HG03432 (cell line): ENCODE measurements around the gene SECISBP2.
"Not testable (repeated sequence)": the region's sequence is repeated elsewhere in the genome, so short reads cannot be mapped to it uniquely, and the experiment has no call there.

ENCODE experiments used
- ATAC-seq: cut with Tn5 transposase; IDR thresholded peaks from one replicate; pipeline ENCODE4 v1.9.1; 2021; ENCODE audit warnings: mild to moderate bottlenecking, moderate library complexity; ENCODE audit not compliant: unreplicated experiment

SECISBP2 gene, protein sequence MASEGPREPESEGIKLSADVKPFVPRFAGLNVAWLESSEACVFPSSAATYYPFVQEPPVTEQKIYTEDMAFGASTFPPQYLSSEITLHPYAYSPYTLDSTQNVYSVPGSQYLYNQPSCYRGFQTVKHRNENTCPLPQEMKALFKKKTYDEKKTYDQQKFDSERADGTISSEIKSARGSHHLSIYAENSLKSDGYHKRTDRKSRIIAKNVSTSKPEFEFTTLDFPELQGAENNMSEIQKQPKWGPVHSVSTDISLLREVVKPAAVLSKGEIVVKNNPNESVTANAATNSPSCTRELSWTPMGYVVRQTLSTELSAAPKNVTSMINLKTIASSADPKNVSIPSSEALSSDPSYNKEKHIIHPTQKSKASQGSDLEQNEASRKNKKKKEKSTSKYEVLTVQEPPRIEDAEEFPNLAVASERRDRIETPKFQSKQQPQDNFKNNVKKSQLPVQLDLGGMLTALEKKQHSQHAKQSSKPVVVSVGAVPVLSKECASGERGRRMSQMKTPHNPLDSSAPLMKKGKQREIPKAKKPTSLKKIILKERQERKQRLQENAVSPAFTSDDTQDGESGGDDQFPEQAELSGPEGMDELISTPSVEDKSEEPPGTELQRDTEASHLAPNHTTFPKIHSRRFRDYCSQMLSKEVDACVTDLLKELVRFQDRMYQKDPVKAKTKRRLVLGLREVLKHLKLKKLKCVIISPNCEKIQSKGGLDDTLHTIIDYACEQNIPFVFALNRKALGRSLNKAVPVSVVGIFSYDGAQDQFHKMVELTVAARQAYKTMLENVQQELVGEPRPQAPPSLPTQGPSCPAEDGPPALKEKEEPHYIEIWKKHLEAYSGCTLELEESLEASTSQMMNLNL

DNA sequence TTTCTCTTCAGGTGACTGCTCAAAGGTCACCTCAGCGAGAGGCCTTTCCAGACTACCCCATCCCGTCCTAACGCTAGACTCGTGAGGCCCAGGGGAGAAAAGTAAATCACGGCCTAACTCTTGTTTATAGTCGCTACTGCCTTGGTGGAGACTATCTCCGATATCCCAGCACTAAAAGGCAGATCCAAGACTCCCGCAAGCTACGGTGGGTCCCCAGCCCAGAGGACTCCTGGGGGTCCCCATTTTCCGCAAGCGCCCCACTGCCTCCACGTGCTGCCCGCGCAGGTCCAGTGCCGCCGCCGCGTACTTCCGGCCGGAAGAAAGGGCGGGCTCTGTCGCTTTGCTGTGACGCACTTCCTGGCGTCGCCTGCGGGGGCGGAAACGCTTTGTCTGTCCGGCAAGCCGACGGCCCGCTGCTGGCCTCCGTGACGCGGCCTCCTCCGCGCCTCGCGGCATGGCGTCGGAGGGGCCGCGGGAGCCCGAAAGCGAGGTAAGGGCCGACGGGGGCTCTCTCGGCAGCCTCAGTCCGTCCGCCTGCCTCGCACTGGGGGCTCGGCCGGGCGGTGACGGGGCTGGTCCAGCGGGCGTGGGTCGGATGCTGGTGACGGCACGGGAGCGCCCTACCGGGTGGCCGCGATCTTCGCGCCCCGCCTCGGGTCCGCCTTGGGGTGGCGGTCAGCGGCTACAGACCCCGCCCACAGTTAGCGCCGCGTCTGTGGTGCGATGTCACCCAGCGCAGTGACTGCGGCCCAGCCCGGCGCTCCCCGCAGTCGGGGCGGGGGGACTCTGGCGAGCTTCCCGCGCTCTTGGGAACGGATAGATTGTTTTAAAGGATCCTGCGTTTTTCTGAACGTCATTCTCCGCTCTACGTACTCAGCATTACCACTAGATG, at the start of gene SECISBP2:
Gene SECISBP2 (plus strand): TSS at position 378 of the 892 bp plus-strand sequence. CDS start 77 bp downstream, at position 455.
- peak; percentile 93 for ATAC-seq

DNA sequence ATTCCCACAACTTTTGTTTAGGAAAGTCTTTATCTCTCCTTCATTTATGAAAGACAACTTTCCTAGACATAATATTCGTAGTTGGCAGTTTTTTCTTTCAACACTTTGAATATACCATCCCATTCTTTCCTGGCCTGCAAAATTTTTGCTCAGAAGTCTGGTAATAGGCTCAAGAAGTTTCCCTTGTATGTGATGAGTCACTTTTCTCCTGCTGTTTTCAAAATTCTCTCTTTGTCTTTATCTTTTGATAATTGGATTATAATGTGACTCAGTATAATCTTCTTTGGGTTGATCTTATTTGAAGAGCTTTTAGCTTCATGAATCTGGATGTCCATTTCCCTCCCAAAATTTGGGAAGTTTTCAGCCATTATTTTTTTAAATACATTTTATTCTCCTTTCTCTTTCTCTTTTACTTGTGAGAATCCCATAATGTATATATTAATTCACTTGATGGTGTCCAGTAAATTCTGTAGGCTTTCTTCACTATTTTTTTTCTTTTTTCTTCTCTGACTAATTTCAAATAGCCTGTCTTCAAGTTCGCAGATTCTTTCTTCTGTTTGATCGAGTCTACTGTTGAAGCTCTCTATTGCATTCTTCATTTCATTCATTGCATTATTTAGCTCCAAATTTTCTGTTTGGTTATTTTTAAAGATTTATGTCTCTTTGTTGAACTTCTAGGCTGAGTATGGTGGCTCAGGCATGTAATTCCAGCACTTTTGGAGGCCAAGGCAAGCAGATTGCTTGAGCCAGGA, 44.6 kb upstream of the SECISBP2 start:
- no peak for ATAC-seq

DNA sequence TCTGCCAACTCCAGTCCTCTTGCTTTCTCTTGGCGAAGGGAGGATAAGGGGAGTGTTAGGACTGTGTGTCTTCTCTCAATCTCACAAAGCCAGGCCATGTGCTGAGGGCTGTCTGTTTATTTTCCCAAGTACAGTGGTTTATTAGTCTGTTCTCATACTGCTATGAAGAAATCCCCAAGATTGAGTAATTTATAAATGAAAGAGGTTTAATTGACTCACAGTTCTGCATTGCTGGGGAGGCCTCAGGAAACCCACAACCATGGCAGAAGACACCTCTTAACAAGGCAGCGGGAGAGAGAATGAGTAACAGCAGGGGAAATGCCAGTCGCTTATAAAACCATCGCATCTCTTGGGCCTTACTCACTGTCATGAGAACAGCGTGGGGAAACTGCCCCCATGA, 43.5 kb upstream of the SECISBP2 start:
- no peak for ATAC-seq

DNA sequence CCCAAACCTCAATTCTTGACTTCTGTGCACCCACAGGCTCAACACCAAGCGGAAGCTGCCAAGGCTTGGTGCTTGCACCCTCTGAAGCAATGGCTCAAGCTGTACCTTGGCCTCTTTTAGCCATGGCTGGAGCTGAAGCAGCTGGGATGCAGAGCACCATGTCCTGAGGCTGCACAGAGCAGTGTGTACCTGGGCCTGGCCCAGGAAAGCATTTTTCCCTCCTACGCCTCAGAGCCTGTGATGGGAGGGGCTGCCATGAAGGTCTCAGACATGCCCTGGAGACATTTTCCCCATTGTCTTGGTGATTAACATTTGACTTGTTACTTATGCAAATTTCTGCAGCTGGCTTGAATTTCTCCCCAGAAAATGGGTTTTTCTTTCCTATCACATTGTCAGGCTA, 42.3 kb upstream of the SECISBP2 start:
- ATAC-seq: not testable (repeated sequence)

DNA sequence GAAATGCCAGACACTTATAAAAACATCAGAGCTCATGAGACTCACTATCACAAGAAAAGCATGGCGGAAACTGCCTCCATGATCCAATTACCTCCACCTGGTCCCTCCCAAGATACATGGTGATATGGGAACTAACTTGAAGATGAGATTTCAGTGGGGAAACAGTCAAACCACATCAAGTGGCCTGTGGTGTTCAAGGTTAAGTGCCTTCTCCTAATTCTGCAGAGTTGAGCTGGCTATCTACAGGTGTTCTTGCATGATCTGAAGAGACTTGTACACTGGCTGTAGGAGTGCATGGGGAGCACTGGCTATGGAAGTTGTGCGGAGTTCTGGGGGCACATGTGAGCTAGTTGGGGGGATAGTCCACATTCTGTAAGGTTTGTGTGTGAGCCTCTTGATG, 41.3 kb upstream of the SECISBP2 start:
- ATAC-seq: no peak

DNA sequence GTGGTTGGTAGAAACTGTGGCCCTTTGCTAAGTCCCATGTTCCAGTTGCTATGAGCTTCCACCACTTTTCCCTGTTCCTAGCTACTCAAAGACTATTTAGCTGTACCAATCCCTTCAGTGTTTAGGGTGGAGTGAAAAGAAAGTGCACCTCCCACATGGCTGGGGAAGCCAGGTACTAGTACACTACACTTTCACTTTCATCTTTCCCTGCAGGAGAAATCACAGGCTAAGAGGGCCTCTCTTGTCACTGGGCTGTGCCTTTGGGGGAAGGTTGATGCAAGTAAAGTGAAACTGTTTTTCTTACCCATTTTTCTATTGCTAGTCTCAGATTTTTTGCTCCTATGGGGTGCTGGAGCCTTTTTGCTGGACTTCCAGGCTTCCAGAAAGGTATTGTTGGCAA, 40.8 kb upstream of the SECISBP2 start:
- no peak for ATAC-seq

DNA sequence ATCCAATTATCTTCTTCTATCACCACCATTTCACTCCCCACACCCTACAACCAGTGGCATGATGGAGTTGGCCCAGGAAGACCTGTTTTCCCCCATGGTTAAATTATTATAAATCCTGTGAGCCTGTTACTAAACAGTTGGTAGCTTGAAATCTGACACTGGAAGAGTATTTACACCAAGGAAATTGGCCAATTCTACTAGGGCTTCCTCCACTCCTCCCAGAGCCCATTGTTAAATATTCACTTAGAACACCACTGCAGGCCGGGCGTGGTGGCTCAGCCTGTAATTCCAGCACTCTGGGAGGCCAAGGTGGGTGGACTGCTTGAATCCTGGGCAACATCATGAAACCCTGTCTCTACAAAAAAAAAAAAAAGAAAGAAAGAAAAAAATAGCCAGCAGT, 39.7 kb upstream of the SECISBP2 start:
- ATAC-seq: no peak

DNA sequence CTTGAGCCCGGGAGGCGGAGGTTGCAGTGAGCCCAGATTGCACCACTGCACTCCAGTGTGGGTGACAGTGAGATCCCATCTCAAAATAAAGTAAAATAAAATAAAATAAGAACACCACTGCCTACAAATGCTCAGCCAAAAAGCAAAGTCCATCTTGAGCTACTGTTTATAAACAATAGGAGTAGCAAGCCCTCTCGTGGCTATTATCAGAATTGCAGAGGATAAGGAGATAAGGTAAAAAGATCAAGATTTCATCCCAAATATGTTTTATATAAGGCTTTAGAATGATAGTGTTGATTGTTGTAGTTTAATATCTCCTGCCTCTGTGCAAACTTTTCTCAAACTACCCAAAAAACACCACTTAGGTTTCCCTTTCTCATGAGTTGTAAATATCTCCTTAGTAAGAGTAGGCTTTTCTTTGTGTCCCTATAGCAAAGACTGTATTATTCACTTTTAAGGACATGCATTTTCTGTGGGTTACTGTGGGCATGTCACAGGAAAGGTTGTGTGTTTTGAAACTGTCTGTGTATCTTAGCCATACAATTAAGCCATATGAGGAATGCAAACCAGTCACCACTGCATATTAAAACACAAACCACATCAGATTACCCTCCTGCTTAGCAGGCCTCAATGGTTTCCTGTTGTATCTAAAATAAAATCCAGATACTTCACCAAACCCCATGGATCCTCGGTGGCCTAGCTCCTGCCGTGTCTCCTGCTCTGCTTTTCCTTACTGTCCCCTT, 39.1 kb upstream of the SECISBP2 start:
- ATAC-seq: peak; percentile 58

DNA sequence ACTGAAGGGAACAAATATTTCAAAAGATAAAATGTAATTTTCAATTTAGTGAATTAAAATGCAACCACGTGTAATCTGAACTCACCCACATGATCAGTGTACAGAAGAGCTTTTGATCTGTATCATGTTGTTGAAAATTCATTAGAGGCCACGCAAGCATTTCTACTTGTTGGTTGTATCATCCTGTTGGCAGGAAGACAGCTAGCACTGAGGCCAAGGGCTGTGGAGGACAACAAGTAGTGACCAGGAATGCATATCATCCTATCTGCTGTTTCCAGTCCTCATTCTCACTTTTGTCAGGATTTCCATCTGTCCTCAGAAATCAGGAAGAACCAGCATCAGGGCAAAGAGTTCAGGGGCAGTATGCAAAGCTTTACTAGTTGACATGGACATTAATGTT, 37.2 kb upstream of the SECISBP2 start:
- no peak for ATAC-seq

DNA sequence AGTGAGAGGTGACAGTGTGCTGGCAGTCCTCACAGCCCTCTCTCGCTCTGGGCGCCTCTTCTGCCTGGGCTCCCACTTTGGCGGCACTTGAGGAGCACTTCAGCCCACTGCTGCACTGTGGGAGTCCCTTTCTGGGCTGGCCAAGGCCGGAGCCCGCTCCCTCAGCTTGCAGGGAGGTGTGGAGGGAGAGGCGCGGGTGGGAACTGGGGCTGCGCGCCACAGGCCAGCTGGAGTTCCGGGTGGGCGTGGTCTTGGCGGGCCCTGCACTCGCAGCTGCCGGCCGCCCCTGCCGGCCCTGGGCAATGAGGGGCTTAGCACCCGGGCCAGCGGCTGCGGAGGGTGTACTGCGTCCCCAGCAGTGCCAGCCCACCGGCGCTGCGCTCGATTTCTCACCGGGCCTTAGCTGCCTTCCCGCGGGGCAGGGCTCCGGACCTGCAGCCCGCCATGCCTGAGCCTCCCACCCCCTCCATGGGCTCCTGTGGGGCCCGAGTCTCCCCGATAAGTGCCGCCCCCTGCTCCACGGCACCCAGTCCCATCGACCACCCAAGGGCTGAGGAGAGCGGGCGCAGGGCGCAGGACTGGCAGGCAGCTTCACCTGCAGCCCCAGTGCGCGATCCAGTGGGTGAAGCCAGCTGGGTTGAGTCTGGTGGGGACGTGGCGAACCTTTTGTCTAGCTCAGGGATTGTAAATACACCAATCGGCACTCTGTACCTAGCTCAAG, 35.9 kb upstream of the SECISBP2 start:
- not testable (repeated sequence) for ATAC-seq

DNA sequence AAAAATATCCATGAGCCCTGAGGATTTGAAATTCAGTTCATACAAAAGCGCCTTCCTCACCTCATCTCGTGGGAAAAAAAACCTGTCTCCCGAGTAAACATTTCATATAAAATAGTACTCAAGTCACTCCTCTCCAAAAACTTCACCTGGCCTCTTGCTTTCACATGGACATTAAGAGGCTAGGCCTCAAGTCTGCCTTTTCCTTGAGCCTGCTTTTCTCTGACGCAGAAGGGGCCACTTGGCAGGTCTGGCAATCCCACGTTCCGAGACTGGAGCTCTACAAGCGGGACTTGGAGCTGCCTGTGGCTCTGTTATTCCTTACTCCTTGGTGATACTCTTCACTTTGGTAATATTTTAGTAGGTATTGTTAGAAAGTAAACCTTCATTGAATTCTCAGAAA, 34.2 kb upstream of the SECISBP2 start:
- no peak for ATAC-seq

DNA sequence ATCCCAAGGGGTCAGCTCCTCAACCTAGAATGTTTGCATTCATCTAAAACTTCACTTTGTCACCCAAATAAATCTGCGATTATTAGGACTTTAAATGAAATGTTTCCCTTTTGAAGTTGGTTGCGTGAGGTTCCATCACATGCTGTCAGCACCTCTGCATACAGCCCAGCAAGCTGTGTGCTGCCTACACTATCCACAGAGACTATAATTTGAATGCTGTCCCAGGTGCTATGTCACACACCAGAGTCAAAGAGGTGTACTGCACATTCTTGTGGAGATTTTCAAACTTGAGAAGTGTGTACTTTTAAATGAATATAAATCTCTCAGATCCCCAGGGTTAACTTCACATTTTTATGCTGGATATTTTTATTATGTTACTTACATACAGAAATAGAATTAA, 26.6 kb upstream of the SECISBP2 start:
- no peak for ATAC-seq

DNA sequence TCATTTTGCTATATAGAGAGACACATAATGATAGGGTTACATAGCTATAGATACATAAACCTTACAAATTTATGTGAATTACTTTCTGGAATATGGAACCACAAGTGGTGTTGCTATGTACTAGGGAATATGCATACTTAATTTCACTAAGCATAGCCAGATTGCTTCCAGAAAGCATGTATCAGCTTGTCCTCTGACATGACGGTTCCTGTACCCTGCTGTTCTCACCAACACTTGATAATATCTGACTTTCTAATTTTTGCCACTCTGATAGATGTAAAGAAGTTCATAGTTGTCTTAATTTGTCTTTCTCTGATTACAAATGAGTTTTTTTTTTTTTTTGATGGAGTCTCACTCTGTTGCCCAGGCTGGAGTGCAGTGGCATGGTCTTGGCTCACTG, 25.3 kb upstream of the SECISBP2 start:
- ATAC-seq: no peak

DNA sequence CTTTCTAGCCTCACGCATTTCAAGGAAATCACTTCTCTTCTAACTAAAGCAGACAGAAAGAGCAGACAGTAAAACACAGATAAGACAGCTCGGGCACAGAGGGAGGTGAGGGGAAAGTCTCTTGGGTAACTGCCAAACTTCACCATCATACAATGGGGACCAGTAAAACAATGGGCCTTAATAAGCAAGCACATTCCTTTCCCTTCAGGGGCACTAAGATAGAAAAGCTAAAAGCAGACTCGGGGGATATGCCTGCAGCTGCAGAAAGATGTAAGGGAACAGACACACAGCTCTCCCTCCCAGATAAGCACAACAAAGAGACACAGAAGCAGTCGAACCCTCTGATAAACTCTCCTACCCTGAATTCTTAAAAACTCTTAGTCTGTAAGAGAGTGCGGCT, 22.9 kb upstream of the SECISBP2 start:
- ATAC-seq: no peak

DNA sequence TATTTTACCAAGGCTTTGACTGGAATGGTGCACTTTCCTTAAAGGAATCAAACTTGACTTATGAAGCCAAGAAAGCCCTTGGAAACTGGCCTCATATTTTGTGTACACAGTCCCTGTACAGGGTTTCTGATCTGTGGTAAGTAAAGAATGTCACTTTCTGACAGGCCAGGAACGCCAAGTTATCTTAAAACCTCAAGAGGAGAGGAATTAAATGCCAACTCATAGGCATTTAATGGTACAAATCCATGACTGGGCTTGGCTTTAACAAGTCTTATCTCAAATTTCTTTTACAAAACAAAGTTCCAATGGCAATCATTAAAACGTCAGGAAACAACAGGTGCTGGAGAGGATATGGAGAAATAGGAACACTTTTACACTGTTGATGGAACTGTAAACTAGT, 16.3 kb upstream of the SECISBP2 start:
- ATAC-seq: not testable (repeated sequence)

DNA sequence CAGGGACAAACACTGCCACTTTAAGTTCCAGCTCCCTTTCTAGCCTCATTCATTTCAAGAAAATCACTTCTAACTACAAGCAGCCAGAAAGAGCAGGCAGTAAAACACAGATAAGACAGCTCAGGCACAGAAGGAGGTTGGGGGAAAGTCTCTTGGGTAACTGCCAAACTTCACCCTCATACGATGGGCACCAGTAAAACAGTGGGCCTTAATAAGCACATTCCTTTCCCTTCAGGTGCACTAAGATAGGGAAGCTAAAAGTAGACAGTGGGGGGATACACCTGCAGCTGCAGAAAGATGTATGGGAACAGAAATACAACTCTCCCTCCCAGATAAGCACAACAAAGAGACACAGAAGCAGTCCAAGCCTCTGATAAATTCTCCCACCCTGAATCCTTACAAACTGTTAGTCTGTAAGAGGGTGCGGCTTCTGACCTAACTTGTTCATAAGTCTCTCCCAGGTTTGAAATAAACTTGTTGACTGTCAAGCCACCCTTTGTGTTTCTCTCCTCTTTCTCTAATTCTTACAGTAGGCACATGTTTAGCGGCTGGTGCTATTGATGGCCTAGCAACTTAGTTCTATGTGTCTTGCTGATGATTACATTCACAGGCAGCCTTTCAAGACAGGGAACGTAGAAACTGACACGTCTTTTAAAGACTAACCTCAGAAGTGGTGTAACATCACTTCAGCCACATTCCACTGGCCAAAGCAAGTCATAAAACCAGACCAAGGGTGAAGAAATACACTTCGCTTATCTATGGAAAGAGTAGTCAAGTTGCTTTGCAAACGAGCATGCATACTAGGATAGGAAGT, 14.1 kb upstream of the SECISBP2 start:
- ATAC-seq: no peak

DNA sequence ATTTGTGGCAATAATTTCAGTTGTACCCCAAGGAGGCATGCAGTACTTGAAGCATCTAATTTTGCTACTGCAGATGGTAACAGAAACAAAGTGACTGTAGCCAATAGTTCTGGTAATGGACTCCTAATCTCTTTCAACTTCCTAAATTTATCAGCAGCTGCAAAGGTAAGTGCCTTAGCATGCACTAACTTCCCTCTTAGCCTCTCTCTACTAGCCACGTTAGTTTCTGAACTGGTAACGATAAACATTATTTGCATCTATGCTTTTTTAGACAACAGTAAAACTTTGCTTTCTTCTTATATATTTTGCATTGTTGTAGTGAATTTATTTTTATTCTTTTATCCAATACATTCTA, 13.5 kb upstream of the SECISBP2 start:
- ATAC-seq: no peak

DNA sequence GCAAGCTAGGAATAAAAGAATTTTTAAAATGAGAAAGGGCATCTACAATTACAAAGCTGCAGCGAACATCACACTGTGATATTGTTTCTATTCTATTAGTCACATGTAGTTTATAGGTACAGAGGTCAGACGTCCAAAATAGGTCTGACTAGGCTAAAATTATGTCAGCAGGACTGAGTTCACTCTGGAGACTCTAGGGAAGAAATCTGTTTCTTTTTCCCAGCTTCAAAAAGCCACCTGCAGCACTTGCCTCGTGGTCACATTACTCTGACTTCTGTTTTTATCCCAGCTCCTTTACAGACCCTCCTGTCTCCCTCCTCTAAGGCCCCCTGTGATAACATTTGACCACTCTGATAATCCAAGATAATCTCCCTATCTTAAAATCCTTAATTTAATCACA, 12.4 kb upstream of the SECISBP2 start:
- no peak for ATAC-seq
